Colonic mucosa (tissue), 4 donors: ENCODE results near the gene KRTAP5-3. TPM values are rescaled to one million over a fixed set of nuclear protein-coding genes. Genes with fewer than 3 reads are reported as not detected.

Experiments
- DNase-seq: peaks from one replicate; pipeline ENCODE4 v3.0.0-alpha.2; 2020
- H3K27ac ChIP-seq: fragments of 200-600 bp; one replicate; pipeline ENCODE4 v1.8.0; 2021
- H3K27me3 ChIP-seq: fragments of 200-600 bp; one replicate; pipeline ENCODE4 v1.8.0; 2021
- H3K36me3 ChIP-seq: fragments of 200-600 bp; one replicate; pipeline ENCODE4 v1.8.0; 2021
- H3K4me1 ChIP-seq: fragments of 200-600 bp; one replicate; pipeline ENCODE4 v1.8.0; 2021; ENCODE audit warnings: mild to moderate bottlenecking
- H3K4me3 ChIP-seq: fragments of 200-600 bp; one replicate; pipeline ENCODE4 v1.8.0; 2021
- H3K9ac ChIP-seq, 2 donors: one replicate each; pipeline ENCODE4 v1.7.0; 2013; ENCODE audit warnings: control low read depth in 2 of 2, low read depth in 2 of 2, low read length in 2 of 2
- H3K9me3 ChIP-seq: fragments of 200-600 bp; one replicate; pipeline ENCODE4 v1.8.0; 2021
- CTCF ChIP-seq: fragments of 200-600 bp; IDR thresholded peaks from one replicate; pipeline ENCODE4 v1.8.0; 2022; ENCODE audit warnings: antibody characterized with exemption, mild to moderate bottlenecking
- intact Hi-C: fragments of 100-400 bp; cut with DNase I; formaldehyde crosslinking; loops from one replicate; pipeline ENCODE4 v1.14.1; 2022
- total RNA-seq, 2 donors: library from RNA; stranded (reverse); fragmentation: NEBNext Ultra II Directional in 1 of 2; extraction: Animal tissue kit (Norgen Biotek cat#: 25700) in 1 of 2; gene quantifications; one replicate each; pipeline ENCODE4 v1.2.1, GENCODE V29; 2021
- donor health status: healthy.
- donor health status: DM: no; HTN: no; CAD: no.
- donor health status: DM: no; HTN: no; CAD: no.

KRTAP5-3 gene
- total RNA-seq, 2 donors from 2014 or later = not detected

- H3K27ac ChIP-seq = no peak overlapping the region
- H3K27me3 ChIP-seq = no peaks in the 10 kb centered on the region
- H3K4me3 ChIP-seq = peak overlapping the region; percentile 58
- no peak for TF ChIP-seq CTCF
- peak; percentile 31 for DNase-seq
- intact Hi-C loops = no loop called here
- H3K9ac ChIP-seq = peak overlapping the region; percentile 75 to 82
- no peaks in the 10 kb centered on the region for H3K9me3 ChIP-seq
- H3K36me3 ChIP-seq = no peaks in the 10 kb centered on the region
- peaks cover 4% of the 10 kb centered on the region for H3K4me1 ChIP-seq
These were observed 37.1 kb downstream of the KRTAP5-3 start for GRCh38 chr11:1570896-1571759.

- Histone ChIP-seq H3K4me3 (peak overlapping the region; percentile 58), H3K4me1 (peaks cover 4% of the 10 kb centered on the region), H3K9me3 (no peaks in the 10 kb centered on the region), H3K9ac (peak overlapping the region; percentile 75 to 82), H3K27me3 (no peaks in the 10 kb centered on the region), H3K27ac (no peak overlapping the region), H3K36me3 (no peaks in the 10 kb centered on the region)
- DNase-seq = peak; percentile 19
- no peak for TF ChIP-seq CTCF
- intact Hi-C loops = no loop called here
These were observed 37.8 kb downstream of the KRTAP5-3 start for GRCh38 chr11:1570531-1570895.

GRCh38 chr11:1570001-1570453 lies 38.2 kb downstream of the KRTAP5-3 start:
- peak overlapping the region; percentile 58 for H3K4me3 ChIP-seq
- peaks cover 5% of the 10 kb centered on the region for H3K4me1 ChIP-seq
- peak; percentile 23 for DNase-seq
- intact Hi-C loops = no loop called here
- H3K36me3 ChIP-seq = no peaks in the 10 kb centered on the region
- H3K27ac ChIP-seq = no peak overlapping the region
- H3K9ac ChIP-seq = peak overlapping the region in 1 of 2 donors; percentile 82
- no peaks in the 10 kb centered on the region for H3K27me3 ChIP-seq
- H3K9me3 ChIP-seq = no peaks in the 10 kb centered on the region
- TF ChIP-seq CTCF = no peak

DNA sequence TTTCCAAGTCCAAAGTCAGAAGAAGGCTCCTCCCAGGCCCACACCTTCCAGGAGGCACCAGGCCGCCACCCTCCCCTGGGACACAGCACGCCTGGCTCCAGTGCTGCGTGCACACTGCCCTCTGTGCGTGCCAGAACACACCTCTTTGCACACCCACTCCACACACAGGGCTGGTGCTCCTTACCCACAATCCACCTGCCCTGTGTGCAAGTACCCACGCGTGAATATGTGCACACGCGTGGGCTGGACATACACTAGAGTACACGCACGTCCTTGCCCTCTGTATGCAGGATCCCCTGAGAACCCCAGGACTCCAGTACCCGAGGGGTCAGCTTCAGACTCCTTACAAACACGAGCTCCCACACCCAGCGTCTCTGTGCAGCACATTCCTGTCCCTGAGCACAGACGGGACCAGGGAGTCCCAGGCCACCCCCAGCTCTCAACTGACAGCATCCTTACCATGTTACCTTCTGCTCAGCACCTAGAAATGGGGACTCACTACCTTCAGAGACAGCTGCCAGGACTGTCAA lies 38.9 kb downstream of the KRTAP5-3 start:
- Histone ChIP-seq H3K9me3 (no peaks in the 10 kb centered on the region), H3K9ac (peak overlapping the region in 1 of 2 donors; percentile 82), H3K4me3 (no peak overlapping the region), H3K4me1 (peaks cover 7% of the 10 kb centered on the region), H3K36me3 (no peaks in the 10 kb centered on the region), H3K27me3 (no peaks in the 10 kb centered on the region), H3K27ac (peak overlapping the region; percentile 17)
- TF ChIP-seq CTCF = no peak
- intact Hi-C loops = no loop called here
- peak; percentile 82 for DNase-seq

GRCh38 chr11:1568441-1568911 lies 39.8 kb downstream of the KRTAP5-3 start:
- DNase-seq = peak; percentile 20
- no peak for TF ChIP-seq CTCF
- Histone ChIP-seq H3K4me1 (peaks cover 7% of the 10 kb centered on the region), H3K4me3 (no peak overlapping the region), H3K9ac (peak overlapping the region; percentile 57 to 82), H3K27me3 (no peaks in the 10 kb centered on the region), H3K36me3 (no peaks in the 10 kb centered on the region), H3K9me3 (no peaks in the 10 kb centered on the region), H3K27ac (peak overlapping the region; percentile 22)
- intact Hi-C loops = no loop called here
